Upper lobe of right lung (tissue), 1 donor: ENCODE measurements around the gene CERS6. TPM values are rescaled to one million over a fixed set of nuclear protein-coding genes. Genes with fewer than 3 reads are reported as not detected.

Experiments
- ATAC-seq: fragments of 200-7000 bp; cut with Tn5 transposase; one replicate; pipeline ENCODE4 v1.9.1; 2020; ENCODE audit warnings: mild to moderate bottlenecking, moderate library complexity
- DNase-seq: peaks from one replicate; pipeline ENCODE4 v3.0.0-alpha.2; 2020
- H3K27ac ChIP-seq: fragments of 200-600 bp; one replicate; pipeline ENCODE4 v1.8.0; 2022
- H3K27me3 ChIP-seq: fragments of 200-600 bp; one replicate; pipeline ENCODE4 v1.8.0; 2022; ENCODE audit warnings: mild to moderate bottlenecking
- H3K36me3 ChIP-seq: fragments of 200-600 bp; one replicate; pipeline ENCODE4 v1.8.0; 2022
- H3K4me1 ChIP-seq: fragments of 200-600 bp; one replicate; pipeline ENCODE4 v1.8.0; 2022
- H3K4me3 ChIP-seq: fragments of 200-600 bp; one replicate; pipeline ENCODE4 v1.8.0; 2022; ENCODE audit warnings: mild to moderate bottlenecking
- H3K9me3 ChIP-seq: fragments of 200-600 bp; one replicate; pipeline ENCODE4 v1.8.0; 2022
- intact Hi-C: fragments of 100-400 bp; cut with DNase I; formaldehyde crosslinking; loops from one replicate; pipeline ENCODE4 v1.11.0; 2022
- total RNA-seq: library from RNA; stranded (reverse); fragmentation: NEBNext Ultra II Directional; extraction: Animal tissue kit (Norgen Biotek cat#: 25700); gene quantifications from one replicate; pipeline ENCODE4 v1.2.1, GENCODE V29; 2021
- TF ChIP-seq, protein P1 (sequence below): fragments of 200-600 bp; IDR thresholded peaks from one replicate; pipeline ENCODE4 v1.8.0; 2022; ENCODE audit warnings: antibody characterized with exemption
- donor health status: DM: no; HTN: yes; CAD: no; lungs with severe emphysema.

Gene CERS6
- total RNA-seq, 1 donor from 2014 or later: 17.8 TPM

DNA sequence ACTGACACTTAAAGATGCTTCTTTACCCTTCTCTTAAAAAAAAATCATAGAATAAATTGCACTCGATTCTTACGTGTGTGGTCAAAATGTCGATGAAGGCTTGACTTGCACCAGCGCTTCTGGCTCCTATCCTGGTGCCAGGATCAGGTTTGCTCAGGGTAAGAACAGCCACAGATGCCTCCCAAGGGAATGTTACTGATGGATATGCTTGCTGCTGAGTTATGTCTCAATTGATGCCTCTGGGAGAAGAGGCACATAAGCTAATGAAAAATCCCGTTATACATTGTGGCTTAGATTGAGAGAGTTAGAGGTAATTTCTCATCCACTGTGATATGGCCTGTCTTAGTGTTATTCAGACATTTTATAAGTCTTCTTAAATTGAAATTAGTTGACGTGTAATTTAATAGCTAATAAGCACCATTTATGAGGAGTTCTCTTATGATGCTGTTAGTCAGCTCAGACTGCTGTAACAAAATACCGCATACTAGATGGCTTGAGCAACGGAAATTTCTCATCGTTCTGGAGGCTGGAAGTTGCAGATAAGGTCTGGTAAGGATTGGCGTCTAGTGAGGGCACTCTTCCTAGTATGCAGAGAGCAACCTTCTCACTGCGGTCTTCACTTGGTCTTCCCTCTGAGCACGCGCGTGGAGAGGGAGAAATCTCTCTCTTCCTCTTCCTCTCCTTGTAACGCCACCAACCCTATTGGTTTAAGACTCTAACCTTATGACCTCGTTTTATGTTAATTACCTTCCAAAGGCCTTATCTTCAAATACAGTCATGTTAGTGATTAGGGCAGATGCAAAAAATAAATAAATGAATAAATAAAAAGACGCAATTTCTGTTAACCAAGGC, 229.8 kb downstream of the CERS6 start:
- ATAC-seq (peak; percentile 87), DNase-seq (no peak)
- no peaks in the 10 kb centered on the region for H3K36me3 ChIP-seq
- no peaks in the 10 kb centered on the region for H3K4me1 ChIP-seq
- no peak overlapping the region for H3K4me3 ChIP-seq
- no peaks in the 10 kb centered on the region for H3K27me3 ChIP-seq
- H3K27ac ChIP-seq: no peak overlapping the region
- H3K9me3 ChIP-seq: no peaks in the 10 kb centered on the region
- intact Hi-C loops: no loop called here
- TF ChIP-seq, protein P1, sequence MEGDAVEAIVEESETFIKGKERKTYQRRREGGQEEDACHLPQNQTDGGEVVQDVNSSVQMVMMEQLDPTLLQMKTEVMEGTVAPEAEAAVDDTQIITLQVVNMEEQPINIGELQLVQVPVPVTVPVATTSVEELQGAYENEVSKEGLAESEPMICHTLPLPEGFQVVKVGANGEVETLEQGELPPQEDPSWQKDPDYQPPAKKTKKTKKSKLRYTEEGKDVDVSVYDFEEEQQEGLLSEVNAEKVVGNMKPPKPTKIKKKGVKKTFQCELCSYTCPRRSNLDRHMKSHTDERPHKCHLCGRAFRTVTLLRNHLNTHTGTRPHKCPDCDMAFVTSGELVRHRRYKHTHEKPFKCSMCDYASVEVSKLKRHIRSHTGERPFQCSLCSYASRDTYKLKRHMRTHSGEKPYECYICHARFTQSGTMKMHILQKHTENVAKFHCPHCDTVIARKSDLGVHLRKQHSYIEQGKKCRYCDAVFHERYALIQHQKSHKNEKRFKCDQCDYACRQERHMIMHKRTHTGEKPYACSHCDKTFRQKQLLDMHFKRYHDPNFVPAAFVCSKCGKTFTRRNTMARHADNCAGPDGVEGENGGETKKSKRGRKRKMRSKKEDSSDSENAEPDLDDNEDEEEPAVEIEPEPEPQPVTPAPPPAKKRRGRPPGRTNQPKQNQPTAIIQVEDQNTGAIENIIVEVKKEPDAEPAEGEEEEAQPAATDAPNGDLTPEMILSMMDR: no peak

DNA sequence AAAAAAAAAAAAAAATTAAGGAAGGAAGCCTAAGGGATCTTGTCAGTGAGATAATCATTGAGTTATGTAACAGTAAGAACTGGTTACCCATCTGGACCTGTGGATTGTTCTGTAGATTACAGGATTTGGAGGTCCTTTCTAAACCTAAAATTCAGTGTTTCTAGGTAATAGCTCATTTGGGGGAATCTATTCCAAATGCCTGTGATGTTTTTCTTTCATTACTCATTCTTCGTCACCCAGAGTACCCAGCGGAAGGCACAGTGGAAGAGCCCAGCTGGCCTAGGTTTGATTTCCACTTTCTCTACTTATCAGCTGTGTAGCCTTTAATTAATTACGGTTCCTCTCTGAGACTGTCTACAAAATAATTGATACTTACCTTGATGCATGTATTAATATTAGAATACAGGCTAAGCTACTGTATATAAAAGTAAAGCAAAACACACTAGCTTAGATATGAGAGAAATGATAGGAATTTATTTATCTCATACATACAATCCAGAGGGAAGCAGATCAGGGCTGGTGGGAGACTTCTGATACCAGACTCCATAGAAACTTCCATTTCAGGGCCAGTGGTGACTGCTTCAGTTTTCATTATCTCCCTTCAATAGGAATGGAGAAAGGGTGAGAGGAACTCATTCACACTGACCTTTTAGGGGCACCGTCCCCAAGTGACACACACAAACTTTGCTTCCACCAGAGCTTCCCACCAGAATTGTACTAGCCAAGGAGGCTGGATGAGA, 230.6 kb downstream of the CERS6 start:
- H3K4me3 ChIP-seq: no peak overlapping the region
- DNase-seq (no peak), ATAC-seq (no peak)
- no peaks in the 10 kb centered on the region for H3K9me3 ChIP-seq
- TF ChIP-seq, protein P1: no peak
- no peaks in the 10 kb centered on the region for H3K27me3 ChIP-seq
- no peaks in the 10 kb centered on the region for H3K4me1 ChIP-seq
- H3K36me3 ChIP-seq: no peaks in the 10 kb centered on the region
- intact Hi-C loops: no loop called here
- H3K27ac ChIP-seq: no peak overlapping the region

DNA sequence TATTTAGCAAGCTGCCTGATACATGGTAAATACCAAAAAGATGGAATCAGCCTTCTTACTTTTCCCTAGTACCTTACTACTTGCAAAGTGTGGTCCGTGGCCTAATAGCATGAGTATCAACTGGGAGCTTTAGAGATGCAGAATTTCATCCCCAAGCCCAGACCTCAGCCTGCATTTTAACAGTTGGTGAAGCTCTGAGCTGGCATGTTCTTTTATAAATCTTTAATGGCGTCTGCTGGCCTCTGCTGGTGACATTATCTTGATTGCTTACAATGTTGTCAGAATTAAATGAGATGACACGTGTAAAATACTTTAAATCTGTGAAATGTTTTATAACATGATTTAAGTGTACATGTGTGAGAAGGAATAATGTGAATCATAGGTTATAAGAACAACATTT, 231.2 kb downstream of the CERS6 start:
- no peaks in the 10 kb centered on the region for H3K36me3 ChIP-seq
- H3K27ac ChIP-seq: no peak overlapping the region
- ATAC-seq (no peak), DNase-seq (no peak)
- H3K9me3 ChIP-seq: no peaks in the 10 kb centered on the region
- no peak overlapping the region for H3K4me3 ChIP-seq
- no peaks in the 10 kb centered on the region for H3K4me1 ChIP-seq
- H3K27me3 ChIP-seq: no peaks in the 10 kb centered on the region
- TF ChIP-seq, protein P1: no peak
- intact Hi-C loops: no loop called here

DNA sequence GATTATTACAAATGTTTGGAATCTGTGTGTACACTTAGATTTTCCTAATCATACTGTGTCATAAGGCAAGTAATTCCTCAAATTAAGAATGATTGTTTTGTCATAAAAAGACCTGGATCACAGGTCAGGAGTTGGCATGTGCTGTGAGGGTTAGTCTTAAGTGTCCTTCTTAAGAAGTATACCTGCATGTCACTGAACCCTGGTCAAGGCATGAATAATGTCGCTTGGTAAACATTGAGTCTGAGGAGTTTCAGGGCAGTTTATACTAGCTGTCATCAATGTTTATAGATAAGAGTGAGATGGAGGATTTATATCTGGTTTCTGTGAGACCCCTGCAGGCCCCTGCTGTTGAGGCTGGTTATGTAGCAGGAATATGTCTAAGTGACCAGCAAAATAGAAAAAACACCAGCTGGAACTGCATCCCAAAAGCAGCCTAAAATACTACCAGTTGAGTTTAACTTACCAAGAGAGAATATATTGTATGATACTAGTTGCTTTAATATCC, 234.4 kb downstream of the CERS6 start:
- DNase-seq (no peak), ATAC-seq (no peak)
- TF ChIP-seq, protein P1: no peak
- H3K27me3 ChIP-seq: no peaks in the 10 kb centered on the region
- H3K4me1 ChIP-seq: no peaks in the 10 kb centered on the region
- no peaks in the 10 kb centered on the region for H3K9me3 ChIP-seq
- no peaks in the 10 kb centered on the region for H3K36me3 ChIP-seq
- no peak overlapping the region for H3K4me3 ChIP-seq
- no peak overlapping the region for H3K27ac ChIP-seq
- intact Hi-C loops: no loop called here

DNA sequence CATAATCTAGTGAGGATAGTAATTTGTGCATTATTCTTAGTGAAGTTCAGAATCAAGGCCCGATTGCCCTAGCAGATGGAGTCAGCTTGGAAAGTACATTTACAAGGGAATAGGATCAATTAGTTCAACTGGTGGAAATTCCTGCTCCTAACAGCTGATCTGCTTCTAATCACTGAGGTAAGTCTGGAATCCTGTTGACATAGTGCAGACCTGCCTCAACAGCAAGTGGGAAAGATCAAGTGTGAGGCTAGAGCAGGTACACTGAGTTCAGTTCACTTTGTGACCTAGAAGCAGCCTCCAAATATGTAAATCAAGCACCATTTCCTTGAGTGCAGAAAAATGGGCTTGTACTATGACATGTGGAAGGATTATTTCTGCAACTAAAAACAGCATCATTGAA, 235.1 kb downstream of the CERS6 start:
- no peak for DNase-seq
- H3K27ac ChIP-seq: no peak overlapping the region
- TF ChIP-seq, protein P1: no peak
- no peaks in the 10 kb centered on the region for H3K36me3 ChIP-seq
- no peak overlapping the region for H3K4me3 ChIP-seq
- no peaks in the 10 kb centered on the region for H3K27me3 ChIP-seq
- intact Hi-C loops: no loop called here
- H3K9me3 ChIP-seq: no peaks in the 10 kb centered on the region
- no peaks in the 10 kb centered on the region for H3K4me1 ChIP-seq
- ATAC-seq: no peak
